Measurements from ENCODE around the gene MAP4K4. TPM values are rescaled to one million over a fixed set of nuclear protein-coding genes. Genes with fewer than 3 reads are reported as not detected.
A peak's percentile ranks its signal among the peaks of the same experiment; 100 is the strongest.

The MAP4K4 gene
- total and polyA plus RNA-seq, 2 of the 13 experiments (the other 11 are each of a cell fraction or from before 2014, with no cell fraction given) = 105 to 264 TPM

DNA sequence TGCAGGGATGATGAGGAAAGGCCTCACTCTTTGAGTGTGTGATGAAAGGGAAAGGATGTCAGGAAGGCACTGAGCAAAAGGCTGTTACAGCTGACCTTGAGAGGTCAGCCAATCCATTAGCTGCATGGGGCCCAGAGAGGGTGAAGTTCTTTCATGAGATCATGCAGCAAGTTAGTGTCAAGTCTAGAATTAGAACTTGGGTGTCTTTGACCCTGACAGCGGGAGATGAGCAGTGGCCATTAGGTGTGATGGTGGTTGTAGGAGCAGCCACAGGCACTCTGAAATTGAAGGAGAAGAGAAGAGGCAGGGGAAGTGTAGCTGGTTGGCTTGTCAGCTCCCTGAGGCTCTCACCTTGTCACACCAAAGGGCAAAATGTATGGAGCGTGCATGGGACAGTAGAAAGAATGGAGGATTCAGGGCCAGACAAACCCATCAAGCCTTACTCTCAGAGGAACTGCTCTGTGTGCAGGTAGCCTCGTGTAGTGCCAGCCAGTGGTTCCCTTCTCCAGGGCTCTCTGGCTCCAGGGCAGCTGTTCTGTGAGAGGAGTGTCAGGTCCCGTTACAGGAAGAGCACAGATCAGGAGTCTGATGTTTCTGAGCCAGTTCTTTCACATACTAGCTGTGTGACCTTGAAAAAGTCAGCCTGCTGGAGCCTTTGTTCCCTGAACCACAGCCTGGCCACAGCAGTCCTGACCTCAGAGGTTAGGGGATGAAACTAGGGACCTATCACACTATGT, 35.9 kb downstream of the MAP4K4 start (continued):
- TF ChIP-seq, protein P1, sequence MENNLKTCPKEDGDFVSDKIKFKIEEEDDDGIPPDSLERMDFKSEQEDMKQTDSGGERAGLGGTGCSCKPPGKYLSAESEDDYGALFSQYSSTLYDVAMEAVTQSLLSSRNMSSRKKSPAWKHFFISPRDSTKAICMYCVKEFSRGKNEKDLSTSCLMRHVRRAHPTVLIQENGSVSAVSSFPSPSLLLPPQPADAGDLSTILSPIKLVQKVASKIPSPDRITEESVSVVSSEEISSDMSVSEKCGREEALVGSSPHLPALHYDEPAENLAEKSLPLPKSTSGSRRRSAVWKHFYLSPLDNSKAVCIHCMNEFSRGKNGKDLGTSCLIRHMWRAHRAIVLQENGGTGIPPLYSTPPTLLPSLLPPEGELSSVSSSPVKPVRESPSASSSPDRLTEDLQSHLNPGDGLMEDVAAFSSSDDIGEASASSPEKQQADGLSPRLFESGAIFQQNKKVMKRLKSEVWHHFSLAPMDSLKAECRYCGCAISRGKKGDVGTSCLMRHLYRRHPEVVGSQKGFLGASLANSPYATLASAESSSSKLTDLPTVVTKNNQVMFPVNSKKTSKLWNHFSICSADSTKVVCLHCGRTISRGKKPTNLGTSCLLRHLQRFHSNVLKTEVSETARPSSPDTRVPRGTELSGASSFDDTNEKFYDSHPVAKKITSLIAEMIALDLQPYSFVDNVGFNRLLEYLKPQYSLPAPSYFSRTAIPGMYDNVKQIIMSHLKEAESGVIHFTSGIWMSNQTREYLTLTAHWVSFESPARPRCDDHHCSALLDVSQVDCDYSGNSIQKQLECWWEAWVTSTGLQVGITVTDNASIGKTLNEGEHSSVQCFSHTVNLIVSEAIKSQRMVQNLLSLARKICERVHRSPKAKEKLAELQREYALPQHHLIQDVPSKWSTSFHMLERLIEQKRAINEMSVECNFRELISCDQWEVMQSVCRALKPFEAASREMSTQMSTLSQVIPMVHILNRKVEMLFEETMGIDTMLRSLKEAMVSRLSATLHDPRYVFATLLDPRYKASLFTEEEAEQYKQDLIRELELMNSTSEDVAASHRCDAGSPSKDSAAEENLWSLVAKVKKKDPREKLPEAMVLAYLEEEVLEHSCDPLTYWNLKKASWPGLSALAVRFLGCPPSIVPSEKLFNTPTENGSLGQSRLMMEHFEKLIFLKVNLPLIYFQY (CRISPR knock-in tag; IDR thresholded peaks at IDR 0.05; ENCODE audit: borderline replicate concordance) = no peak
- 0 out of 2 replicates have a peak, but pooled peaks have one; percentile 26 for TF ChIP-seq CHD2 (IDR thresholded peaks at IDR 0.05; ENCODE audit: low read depth, low read length)
- peak; percentile 46; the same call in 1 of the 2 replicates for TF ChIP-seq NFIC (IDR thresholded peaks at IDR 0.05; ENCODE audit: low read length)
- no peak for TF ChIP-seq ZIK1 (CRISPR knock-in tag; IDR thresholded peaks at IDR 0.05; ENCODE audit: borderline replicate concordance, low read depth)
- peak; percentile 58; the same call in 1 of the 2 replicates for TF ChIP-seq ZNF567 (CRISPR knock-in tag; IDR thresholded peaks at IDR 0.05; ENCODE audit: borderline replicate concordance)
- peak; percentile 65 for TF ChIP-seq TCF7 (IDR thresholded peaks at IDR 0.05; ENCODE audit: low read depth)
- no peak for TF ChIP-seq ZNF251 (CRISPR knock-in tag; IDR thresholded peaks at IDR 0.05)
- TF ChIP-seq TSC22D2 (CRISPR knock-in tag; IDR thresholded peaks at IDR 0.05; ENCODE audit: borderline replicate concordance) = peak; percentile 59; the same call in 1 of the 2 replicates
- no peak for TF ChIP-seq ZFP82 (CRISPR knock-in tag; IDR thresholded peaks at IDR 0.05; ENCODE audit: borderline replicate concordance)
- TF ChIP-seq NFE2L2 (IDR thresholded peaks at IDR 0.05; ENCODE audit: low read length) = no peak
- peak; percentile 25; the same call in 1 of the 2 replicates for TF ChIP-seq MIER2 (CRISPR knock-in tag; IDR thresholded peaks at IDR 0.05)
- TF ChIP-seq JUNB (CRISPR knock-in tag; IDR thresholded peaks at IDR 0.05; ENCODE audit: borderline replicate concordance) = no peak
- peak; percentile 83 for TF ChIP-seq HMG20A (CRISPR knock-in tag; IDR thresholded peaks at IDR 0.05; ENCODE audit: borderline replicate concordance)
- no peak for TF ChIP-seq NFKBIZ (CRISPR knock-in tag; IDR thresholded peaks at IDR 0.05)
- TF ChIP-seq HNF4G (IDR thresholded peaks at IDR 0.05; ENCODE audit: borderline replicate concordance, low read depth, low read length) = peak; percentile 68; the same call in 1 of the 2 replicates
- 0 out of 2 replicates have a peak, but pooled peaks have one; percentile 56 for TF ChIP-seq HNF4G (CRISPR knock-in tag; IDR thresholded peaks at IDR 0.05; ENCODE audit: borderline replicate concordance, low read depth)
- TF ChIP-seq, protein P2, sequence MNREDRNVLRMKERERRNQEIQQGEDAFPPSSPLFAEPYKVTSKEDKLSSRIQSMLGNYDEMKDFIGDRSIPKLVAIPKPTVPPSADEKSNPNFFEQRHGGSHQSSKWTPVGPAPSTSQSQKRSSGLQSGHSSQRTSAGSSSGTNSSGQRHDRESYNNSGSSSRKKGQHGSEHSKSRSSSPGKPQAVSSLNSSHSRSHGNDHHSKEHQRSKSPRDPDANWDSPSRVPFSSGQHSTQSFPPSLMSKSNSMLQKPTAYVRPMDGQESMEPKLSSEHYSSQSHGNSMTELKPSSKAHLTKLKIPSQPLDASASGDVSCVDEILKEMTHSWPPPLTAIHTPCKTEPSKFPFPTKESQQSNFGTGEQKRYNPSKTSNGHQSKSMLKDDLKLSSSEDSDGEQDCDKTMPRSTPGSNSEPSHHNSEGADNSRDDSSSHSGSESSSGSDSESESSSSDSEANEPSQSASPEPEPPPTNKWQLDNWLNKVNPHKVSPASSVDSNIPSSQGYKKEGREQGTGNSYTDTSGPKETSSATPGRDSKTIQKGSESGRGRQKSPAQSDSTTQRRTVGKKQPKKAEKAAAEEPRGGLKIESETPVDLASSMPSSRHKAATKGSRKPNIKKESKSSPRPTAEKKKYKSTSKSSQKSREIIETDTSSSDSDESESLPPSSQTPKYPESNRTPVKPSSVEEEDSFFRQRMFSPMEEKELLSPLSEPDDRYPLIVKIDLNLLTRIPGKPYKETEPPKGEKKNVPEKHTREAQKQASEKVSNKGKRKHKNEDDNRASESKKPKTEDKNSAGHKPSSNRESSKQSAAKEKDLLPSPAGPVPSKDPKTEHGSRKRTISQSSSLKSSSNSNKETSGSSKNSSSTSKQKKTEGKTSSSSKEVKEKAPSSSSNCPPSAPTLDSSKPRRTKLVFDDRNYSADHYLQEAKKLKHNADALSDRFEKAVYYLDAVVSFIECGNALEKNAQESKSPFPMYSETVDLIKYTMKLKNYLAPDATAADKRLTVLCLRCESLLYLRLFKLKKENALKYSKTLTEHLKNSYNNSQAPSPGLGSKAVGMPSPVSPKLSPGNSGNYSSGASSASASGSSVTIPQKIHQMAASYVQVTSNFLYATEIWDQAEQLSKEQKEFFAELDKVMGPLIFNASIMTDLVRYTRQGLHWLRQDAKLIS (CRISPR knock-in tag; IDR thresholded peaks at IDR 0.05) = peak; percentile 75; the same call in 1 of the 2 replicates
- TF ChIP-seq ZNF678 (CRISPR knock-in tag; IDR thresholded peaks at IDR 0.05) = no peak
- no peak for TF ChIP-seq LCORL (IDR thresholded peaks at IDR 0.05)
- peak; percentile 66 for TF ChIP-seq LCORL (CRISPR knock-in tag; IDR thresholded peaks at IDR 0.05)
- TF ChIP-seq ERF (CRISPR knock-in tag; IDR thresholded peaks at IDR 0.05) = 0 out of 2 replicates have a peak, but pooled peaks have one; percentile 22
- TF ChIP-seq, protein P3, sequence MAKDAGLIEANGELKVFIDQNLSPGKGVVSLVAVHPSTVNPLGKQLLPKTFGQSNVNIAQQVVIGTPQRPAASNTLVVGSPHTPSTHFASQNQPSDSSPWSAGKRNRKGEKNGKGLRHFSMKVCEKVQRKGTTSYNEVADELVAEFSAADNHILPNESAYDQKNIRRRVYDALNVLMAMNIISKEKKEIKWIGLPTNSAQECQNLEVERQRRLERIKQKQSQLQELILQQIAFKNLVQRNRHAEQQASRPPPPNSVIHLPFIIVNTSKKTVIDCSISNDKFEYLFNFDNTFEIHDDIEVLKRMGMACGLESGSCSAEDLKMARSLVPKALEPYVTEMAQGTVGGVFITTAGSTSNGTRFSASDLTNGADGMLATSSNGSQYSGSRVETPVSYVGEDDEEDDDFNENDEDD (CRISPR knock-in tag; IDR thresholded peaks at IDR 0.05; ENCODE audit: borderline replicate concordance) = peak; percentile 10; the same call in 1 of the 2 replicates
